ENCODE measurements around the gene COL26A1. TPM values are rescaled to one million over a fixed set of nuclear protein-coding genes. Genes with fewer than 3 reads are reported as not detected.

The COL26A1 gene
- total RNA-seq, 1 experiment from 2014 or later = 42.6 TPM

GRCh38 chr7:101450064-101450463 is 87.4 kb downstream of the COL26A1 start:
- Mint-ChIP-seq H3K36me3 (ENCODE audit: insufficient read depth in 1 of 3, low read depth in 3 of 3) (peaks cover 3 to 14% (median 8%) of the 10 kb centered on the region in 3 experiments; a peak in 4 of 7 replicates), H3K9me3 (no peaks in the 10 kb centered on the region), H3K4me3 (no peak overlapping the region), H3K27me3 (ENCODE audit: low read depth) (no peaks in the 10 kb centered on the region), H3K27ac (no peak overlapping the region), H3K4me1 (no peaks in the 10 kb centered on the region)
- Histone ChIP-seq H2BK12ac (ENCODE audit: insufficient read length, low read depth, low read length) (no peak overlapping the region), H2BK5ac (ENCODE audit: insufficient read length, low read length) (no peak overlapping the region), H4K8ac (replicated peaks; ENCODE audit: insufficient read length, low read depth, low read length) (no peak overlapping the region), H4K5ac (ENCODE audit: insufficient read length, low read depth, low read length) (no peak overlapping the region), H3K9me3 (ENCODE audit: control insufficient read depth, low read depth, low read length) (no peaks in the 10 kb centered on the region), H2AK5ac (ENCODE audit: insufficient read length, low read length) (no peak overlapping the region), H2BK120ac (ENCODE audit: low read depth, low read length, poor library complexity, severe bottlenecking) (no peak overlapping the region), H4K91ac (ENCODE audit: insufficient read length, low read depth, low read length) (no peak overlapping the region), H3K14ac (ENCODE audit: insufficient read depth, low read length) (no peak overlapping the region), H2BK20ac (ENCODE audit: low read depth, low read length, poor library complexity, severe bottlenecking) (no peak overlapping the region), H3K4ac (ENCODE audit: low read depth, low read length) (no peak overlapping the region), H3K27me3 (ENCODE audit: insufficient read depth, low read length) (no peaks in the 10 kb centered on the region), H3K23me2 (ENCODE audit: insufficient read length, low read depth, low read length, poor library complexity, severe bottlenecking) (no peaks in the 10 kb centered on the region), H3K9ac (ENCODE audit: extremely low read depth, insufficient read length, low read length) (no peak overlapping the region), H3K79me2 (ENCODE audit: insufficient read depth, low read length) (no peaks in the 10 kb centered on the region), H3K27ac (ENCODE audit: insufficient read length, low read depth, low read length) (no peak overlapping the region), H3K56ac (ENCODE audit: insufficient read length, low read depth, low read length) (no peak overlapping the region), H3K4me1 (ENCODE audit: insufficient read depth, low read length) (no peaks in the 10 kb centered on the region), H3K23ac (ENCODE audit: insufficient read length, low read depth, low read length) (no peak overlapping the region), H3K79me1 (ENCODE audit: insufficient read depth, low read depth, low read length, poor library complexity, severe bottlenecking) (no peaks in the 10 kb centered on the region), H2AFZ (ENCODE audit: low read length) (no peak overlapping the region), H4K20me1 (ENCODE audit: control insufficient read depth, insufficient read depth, insufficient read length) (no peaks in the 10 kb centered on the region), H3T11ph (ENCODE audit: low read length) (no peak overlapping the region), H3K18ac (ENCODE audit: insufficient read length, low read depth, low read length) (no peak overlapping the region), H3K4me2 (ENCODE audit: insufficient read depth, insufficient read length, low read length) (no peak overlapping the region), H2BK15ac (ENCODE audit: low read depth, low read length) (no peak overlapping the region)
- no CpG with 5 or more reads among the region's 4 CpGs for WGBS (ENCODE audit: extremely low coverage, insufficient read length, low lambda C conversion rate)
- DNase-seq = no peak
- TF ChIP-seq CTCF (conservative IDR thresholded peaks at IDR 0.05) = no peak
